Transverse colon (tissue), 4 donors: Measurements from ENCODE around the gene ESF1. TPM values are rescaled to one million over a fixed set of nuclear protein-coding genes. Genes with fewer than 3 reads are reported as not detected.

Experiments
- DNase-seq: peaks from one replicate; pipeline ENCODE4 v3.0.0-alpha.2; 2019
- H3K27ac ChIP-seq, 4 donors: fragments of 200-600 bp; sonication (generic); 2 replicates each; pipeline ENCODE4 v1.5.1; 2016 to 2018; ENCODE audit warnings: inconsistent platforms in 4 of 4
- H3K27me3 ChIP-seq: fragments of 200-600 bp; sonication (generic); 2 replicates; pipeline ENCODE4 v1.5.1; 2017; ENCODE audit warnings: inconsistent platforms
- H3K36me3 ChIP-seq, 4 donors: fragments of 200-600 bp; sonication (generic); 2 replicates each; pipeline ENCODE4 v1.5.1; 2017 to 2019; ENCODE audit warnings: inconsistent platforms in 4 of 4
- H3K4me1 ChIP-seq, 4 donors: fragments of 200-600 bp; sonication (generic); 2 replicates each; pipeline ENCODE4 v1.5.1; 2017 to 2020; ENCODE audit warnings: inconsistent platforms in 4 of 4
- H3K4me3 ChIP-seq, 4 donors: fragments of 200-600 bp; sonication (generic); 1 replicate in 1 of 4; 2 replicates in 3 of 4; pipeline versions ENCODE4 v1.5.1 to v1.6.1; 2017 to 2019; ENCODE audit warnings: inconsistent platforms in 4 of 4
- H3K9me3 ChIP-seq, 2 donors: fragments of 200-600 bp; sonication (generic); 2 replicates each; pipeline ENCODE4 v1.5.1; 2017 to 2019; ENCODE audit warnings: inconsistent platforms in 2 of 2
- CTCF ChIP-seq, 5 experiments: fragments of 200-600 bp in 3 of 5; fragments of 450-650 bp in 2 of 5; sonication (generic) in 3 of 5; IDR thresholded peaks; 1 replicate in 2 of 5; 2 replicates in 3 of 5; pipeline ENCODE4 v1.5.1; 2016 to 2017; ENCODE audit warnings: antibody characterized with exemption in 5 of 5, inconsistent platforms in 3 of 5, mild to moderate bottlenecking in 2 of 5, moderate library complexity in 1 of 5
- EP300 ChIP-seq: sonication (generic); formaldehyde crosslinking; IDR thresholded peaks from one replicate; pipeline ENCODE4 v1.6.1; 2017; ENCODE audit warnings: antibody characterized with exemption, low read depth
- POLR2A ChIP-seq: fragments of 450-650 bp; IDR thresholded peaks from one replicate; pipeline ENCODE4 v1.6.1; 2016; ENCODE audit warnings: antibody characterized with exemption, mild to moderate bottlenecking, moderate library complexity
- POLR2AphosphoS5 ChIP-seq, 3 donors: sonication (generic); formaldehyde crosslinking; IDR thresholded peaks; one replicate each; pipeline ENCODE4 v1.6.1; 2016; ENCODE audit warnings: antibody characterized with exemption in 3 of 3
- WGBS, 2 donors: methylation state at CpG; one replicate each; pipeline ENCODE4 v1.1.5; 2018; ENCODE audit warnings: low coverage in 1 of 2; 5-methylcytosine and 5-hydroxymethylcytosine counted together
- in situ Hi-C, 4 donors: fragments of 200-750 bp; cut with MboI; loops; one replicate each; pipeline versions ENCODE4 v1.15.0 to v1.15.1; 2017; ENCODE audit warnings: low sequenced_read_pairs in 3 of 4, low pct_ligation_motif_present in 1 of 4, low pct_unique_long_range_greater_than_20kb in 1 of 4
- intact Hi-C: fragments of 100-400 bp; cut with DNase I; formaldehyde crosslinking; loops from one replicate; pipeline ENCODE4 v1.15.1; 2023; ENCODE audit warnings: low total_unique reads
- total RNA-seq, 4 donors: library from RNA; depleted of rRNA; stranded (reverse); fragments of >200 nt; gene quantifications; one replicate each; pipeline ENCODE4 v1.1.0, GENCODE V29; 2016

ESF1 gene
- total RNA-seq, 4 donors from 2014 or later: 3.0 to 51.9 (median 12.3) TPM

- peaks cover 0 to 4% of the 10 kb centered on the region in 2 donors for H3K9me3 ChIP-seq
- H3K36me3 ChIP-seq: peaks cover 0 to 32% (median 11%) of the 10 kb centered on the region in 4 donors
- DNase-seq: no peak
- H3K4me3 ChIP-seq: no peak overlapping the region
- H3K4me1 ChIP-seq: no peaks in the 10 kb centered on the region
- H3K27me3 ChIP-seq: no peaks in the 10 kb centered on the region
- WGBS, 2 donors: 73 to 87% methylated on average over 3 of the region's 3 CpGs
- TF ChIP-seq EP300 (no peak), POLR2AphosphoS5 (IDR thresholded peaks at IDR 0.05) (no peak), CTCF (IDR thresholded peaks at IDR 0.05) (no peak), POLR2A (no peak)
- in situ Hi-C loops (no loop called here), intact Hi-C loops (no loop called here)
- H3K27ac ChIP-seq: no peak overlapping the region
These were observed 69.5 kb downstream of the ESF1 start for GRCh38 chr20:13715171-13715570.

- intact Hi-C loops (no loop called here), in situ Hi-C loops (no loop called here)
- Histone ChIP-seq H3K4me1 (no peaks in the 10 kb centered on the region), H3K4me3 (no peak overlapping the region), H3K36me3 (peaks cover 0 to 1% (median 0%) of the 10 kb centered on the region in 4 donors), H3K9me3 (peaks cover 0 to 4% of the 10 kb centered on the region in 2 donors), H3K27me3 (no peaks in the 10 kb centered on the region), H3K27ac (no peak overlapping the region)
- 80 to 82% methylated on average over 1 of the region's 1 CpG for WGBS, 2 donors
- TF ChIP-seq POLR2A (no peak), EP300 (no peak), POLR2AphosphoS5 (IDR thresholded peaks at IDR 0.05) (no peak), CTCF (IDR thresholded peaks at IDR 0.05) (no peak)
- DNase-seq: no peak
These were observed 76.5 kb downstream of the ESF1 start for GRCh38 chr20:13708234-13708633.

GRCh38 chr20:13703265-13703664 is 81.5 kb downstream of the ESF1 start:
- no peaks in the 10 kb centered on the region for H3K36me3 ChIP-seq
- in situ Hi-C loops (no loop called here), intact Hi-C loops (no loop called here)
- no peak overlapping the region for H3K27ac ChIP-seq
- no peak for TF ChIP-seq POLR2A
- no peak for TF ChIP-seq POLR2AphosphoS5 (IDR thresholded peaks at IDR 0.05)
- TF ChIP-seq CTCF (IDR thresholded peaks at IDR 0.05): no peak
- TF ChIP-seq EP300: no peak
- H3K4me3 ChIP-seq: no peak overlapping the region
- H3K9me3 ChIP-seq: no peaks in the 10 kb centered on the region
- H3K27me3 ChIP-seq: no peaks in the 10 kb centered on the region
- 83 to 91% methylated on average over 9 of the region's 9 CpGs for WGBS, 2 donors
- no peaks in the 10 kb centered on the region for H3K4me1 ChIP-seq
- DNase-seq: no peak

GRCh38 chr20:13701486-13701885 is 83.2 kb downstream of the ESF1 start:
- Histone ChIP-seq H3K9me3 (no peaks in the 10 kb centered on the region), H3K27ac (no peak overlapping the region), H3K4me1 (no peaks in the 10 kb centered on the region), H3K4me3 (no peak overlapping the region), H3K27me3 (no peaks in the 10 kb centered on the region), H3K36me3 (no peaks in the 10 kb centered on the region)
- intact Hi-C loops (no loop called here), in situ Hi-C loops (no loop called here)
- TF ChIP-seq POLR2A: no peak
- no peak for TF ChIP-seq CTCF (IDR thresholded peaks at IDR 0.05)
- TF ChIP-seq POLR2AphosphoS5 (IDR thresholded peaks at IDR 0.05): no peak
- no peak for TF ChIP-seq EP300
- DNase-seq: no peak
